ENCODE results near the gene MUC22.
A peak's percentile ranks its signal among the peaks of the same experiment; 100 is the strongest.
"Not testable (repeated sequence)": the region's sequence is repeated elsewhere in the genome, so short reads cannot be mapped to it uniquely, and the experiment has no call there.

MUC22 gene

DNA sequence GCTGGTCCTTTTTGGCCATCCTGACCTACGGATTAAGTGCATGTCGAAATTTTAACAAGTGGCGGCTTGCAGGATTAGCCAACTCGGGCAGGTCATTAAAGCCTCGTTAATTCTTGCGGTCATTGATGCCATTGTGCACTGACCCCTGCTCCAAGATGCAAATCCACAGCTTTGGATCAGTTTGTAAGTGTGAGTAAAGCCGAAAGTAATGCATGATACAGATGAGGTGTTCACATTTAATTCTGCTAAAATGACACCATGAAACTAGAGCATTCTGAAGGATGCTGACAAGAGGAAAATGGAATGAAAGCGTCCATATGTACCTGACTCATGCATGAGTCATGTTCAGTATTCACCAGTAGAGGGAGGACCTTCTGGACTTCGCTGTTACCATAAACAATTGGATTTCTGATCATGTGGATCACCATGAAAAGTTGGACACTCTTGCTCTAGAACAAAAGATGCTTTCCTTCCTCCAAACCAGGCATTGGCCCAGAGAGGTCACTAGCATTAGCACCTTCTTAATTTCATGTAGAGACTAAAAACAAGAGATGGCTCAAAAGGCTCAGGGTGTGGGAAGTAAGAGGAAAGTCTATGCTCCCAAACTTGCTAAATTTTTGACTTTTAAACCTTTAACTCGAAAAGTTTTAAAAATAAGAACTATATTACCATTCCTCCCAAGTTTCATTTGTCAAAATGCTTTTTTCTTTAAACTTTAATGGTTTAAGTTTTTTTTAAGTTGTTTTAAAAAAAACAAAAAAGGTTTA, 48.0 kb downstream of the MUC22 start:
- Histone ChIP-seq H2AFZ (ENCODE audit: low read depth, low read length) (peak overlapping the region; percentile 12), H3K4me1 (ENCODE audit: insufficient read depth, low read length) (peaks cover 13% of the 10 kb centered on the region), H3K27me3 (ENCODE audit: insufficient read depth, low read length) (peaks cover 7% of the 10 kb centered on the region), H3K9me3 (ENCODE audit: low read length) (no peaks in the 10 kb centered on the region), H3K36me3 (ENCODE audit: insufficient read depth, low read length) (no peaks in the 10 kb centered on the region), H3K4me3 (ENCODE audit: low read length) (no peak overlapping the region)

DNA sequence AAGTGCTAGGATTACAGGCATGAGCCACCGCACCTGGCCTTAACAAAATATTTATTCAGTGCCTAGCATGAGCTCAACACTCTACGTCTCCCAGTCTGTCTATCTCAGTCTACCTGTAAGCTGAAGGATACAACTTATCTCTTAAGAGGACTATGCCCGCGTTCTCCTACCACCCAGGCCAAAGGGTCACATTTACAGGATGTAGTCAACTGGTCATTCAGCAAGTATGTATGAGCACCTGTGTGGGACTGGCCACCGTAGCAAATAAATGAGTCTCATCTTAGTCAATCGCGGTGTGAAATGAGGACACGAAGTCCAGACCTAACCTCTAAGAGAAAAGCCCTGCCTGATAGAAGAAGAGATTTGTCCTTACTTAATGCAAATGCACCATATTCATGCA, 49.9 kb downstream of the MUC22 start:
- H2AFZ ChIP-seq (ENCODE audit: low read depth, low read length): no peak overlapping the region
- peaks cover 13% of the 10 kb centered on the region for H3K4me1 ChIP-seq (ENCODE audit: insufficient read depth, low read length)

DNA sequence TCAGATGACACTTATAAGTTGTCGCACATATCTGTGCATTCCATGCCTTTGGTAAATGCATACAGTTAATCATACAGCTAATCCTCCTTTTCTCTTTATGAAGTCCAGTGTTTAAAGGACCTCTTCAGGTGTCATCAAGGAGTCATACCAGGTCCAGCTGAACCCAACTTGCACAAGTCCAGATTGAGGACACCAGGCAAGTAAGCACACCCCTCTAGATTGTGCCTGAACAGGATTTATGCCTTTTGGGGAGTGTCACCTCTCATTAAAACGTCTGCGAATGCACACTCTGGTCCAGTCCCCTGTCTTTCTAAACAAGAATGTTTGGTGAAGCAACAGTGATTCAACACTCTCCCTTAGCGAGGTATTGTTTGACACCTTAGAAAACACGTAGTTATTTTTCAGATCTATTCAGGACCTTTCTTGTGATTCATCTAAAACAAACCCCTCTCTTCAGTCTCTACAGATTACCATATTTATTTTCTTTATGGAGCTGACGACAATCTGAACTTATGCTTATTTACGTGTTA, 53.7 kb downstream of the MUC22 start:
- Histone ChIP-seq H3K9me3 (ENCODE audit: low read length) (no peaks in the 10 kb centered on the region), H3K36me3 (ENCODE audit: insufficient read depth, low read length) (no peaks in the 10 kb centered on the region), H2AFZ (ENCODE audit: low read depth, low read length) (no peak overlapping the region), H3K4me3 (ENCODE audit: low read length) (no peak overlapping the region), H3K27me3 (ENCODE audit: insufficient read depth, low read length) (no peaks in the 10 kb centered on the region), H3K4me1 (ENCODE audit: insufficient read depth, low read length) (peaks cover 7% of the 10 kb centered on the region)

More for the DNA sequence above, 49.9 kb downstream of the MUC22 start:
- Histone ChIP-seq H3K9me3 (ENCODE audit: low read length) (no peaks in the 10 kb centered on the region), H3K27me3 (ENCODE audit: insufficient read depth, low read length) (no peaks in the 10 kb centered on the region), H3K36me3 (ENCODE audit: insufficient read depth, low read length) (no peaks in the 10 kb centered on the region), H3K4me3 (ENCODE audit: low read length) (no peak overlapping the region)

DNA sequence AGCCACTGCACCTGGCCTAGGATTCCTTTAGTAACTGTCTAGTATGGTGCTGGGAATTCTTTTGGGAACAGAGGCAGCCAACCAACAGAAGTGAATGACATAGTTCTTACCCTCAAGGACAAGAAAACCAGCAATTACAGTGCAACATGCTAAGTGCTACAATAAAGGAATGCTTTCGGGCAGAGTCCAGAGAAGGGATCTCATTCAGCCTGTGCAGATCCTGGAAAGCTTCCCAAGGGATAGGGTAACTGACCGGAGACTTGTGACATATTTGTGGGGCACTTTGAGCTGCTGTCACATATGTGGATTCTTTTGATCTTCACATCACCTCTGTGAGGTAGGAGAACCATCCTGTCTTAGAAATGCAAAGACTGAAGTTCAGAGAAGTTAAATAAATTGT, 55.3 kb downstream of the MUC22 start:
- no peaks in the 10 kb centered on the region for H3K9me3 ChIP-seq (ENCODE audit: low read length)
- H3K4me1 ChIP-seq (ENCODE audit: insufficient read depth, low read length): peaks cover 21% of the 10 kb centered on the region
- H3K36me3 ChIP-seq (ENCODE audit: insufficient read depth, low read length): no peaks in the 10 kb centered on the region
- no peak overlapping the region for H2AFZ ChIP-seq (ENCODE audit: low read depth, low read length)
- H3K4me3 ChIP-seq (ENCODE audit: low read length): no peak overlapping the region
- no peaks in the 10 kb centered on the region for H3K27me3 ChIP-seq (ENCODE audit: insufficient read depth, low read length)

- H3K4me3 ChIP-seq (ENCODE audit: low read length); H2AFZ ChIP-seq (ENCODE audit: low read depth, low read length); H3K9me3 ChIP-seq (ENCODE audit: low read length); H3K36me3 ChIP-seq (ENCODE audit: insufficient read depth, low read length); H3K27me3 ChIP-seq (ENCODE audit: insufficient read depth, low read length): not testable (repeated sequence)
- H3K4me1 ChIP-seq (ENCODE audit: insufficient read depth, low read length): peaks cover 25% of the 10 kb centered on the region
Measured at GRCh38 chr6:31067028-31067427, 56.8 kb downstream of the MUC22 start.

- not testable (repeated sequence) for H2AFZ ChIP-seq (ENCODE audit: low read depth, low read length); H3K4me3 ChIP-seq (ENCODE audit: low read length); H3K27me3 ChIP-seq (ENCODE audit: insufficient read depth, low read length); H3K36me3 ChIP-seq (ENCODE audit: insufficient read depth, low read length); H3K9me3 ChIP-seq (ENCODE audit: low read length)
- peaks cover 32% of the 10 kb centered on the region for H3K4me1 ChIP-seq (ENCODE audit: insufficient read depth, low read length)
Measured at GRCh38 chr6:31067891-31068668, 57.8 kb downstream of the MUC22 start.

DNA sequence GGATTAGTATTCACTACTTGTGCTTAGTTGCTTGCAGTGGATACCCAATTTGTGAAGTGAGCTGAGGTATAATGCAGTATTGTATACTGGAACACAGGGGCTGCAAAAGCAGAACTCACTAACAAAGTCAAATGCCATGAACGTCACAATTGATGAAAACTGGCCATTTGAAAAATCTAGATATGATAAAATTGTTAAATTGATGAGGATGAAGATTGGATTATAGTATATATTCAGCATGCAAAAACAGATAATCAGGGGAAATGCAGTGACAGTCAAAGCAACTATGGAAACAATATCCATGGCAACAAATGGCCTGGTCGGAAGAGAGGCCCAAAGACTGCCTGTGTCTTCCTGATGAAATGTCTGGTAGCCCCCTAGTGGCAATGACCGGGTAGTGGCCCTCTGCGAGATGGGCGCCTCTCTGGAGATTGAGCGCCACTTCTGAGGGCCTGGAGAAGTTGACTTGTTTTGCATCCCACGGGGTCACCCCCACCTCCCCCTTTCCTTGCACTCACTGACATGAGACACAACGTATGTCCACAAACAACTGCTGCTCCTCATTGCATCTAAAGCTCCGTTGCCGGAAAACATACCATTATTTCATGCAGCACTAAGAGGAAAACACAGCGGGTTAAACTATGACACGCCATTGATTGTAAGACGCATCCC, 58.5 kb downstream of the MUC22 start:
- H2AFZ ChIP-seq (ENCODE audit: low read depth, low read length): no peak overlapping the region
- no peaks in the 10 kb centered on the region for H3K9me3 ChIP-seq (ENCODE audit: low read length)
- no peak overlapping the region for H3K4me3 ChIP-seq (ENCODE audit: low read length)
- H3K36me3 ChIP-seq (ENCODE audit: insufficient read depth, low read length): no peaks in the 10 kb centered on the region
- peaks cover 32% of the 10 kb centered on the region for H3K4me1 ChIP-seq (ENCODE audit: insufficient read depth, low read length)
- H3K27me3 ChIP-seq (ENCODE audit: insufficient read depth, low read length): no peaks in the 10 kb centered on the region

- Histone ChIP-seq H3K9me3 (ENCODE audit: low read length) (no peaks in the 10 kb centered on the region), H3K36me3 (ENCODE audit: insufficient read depth, low read length) (no peaks in the 10 kb centered on the region), H3K4me1 (ENCODE audit: insufficient read depth, low read length) (peaks cover 32% of the 10 kb centered on the region), H3K4me3 (ENCODE audit: low read length) (no peak overlapping the region), H3K27me3 (ENCODE audit: insufficient read depth, low read length) (no peaks in the 10 kb centered on the region), H2AFZ (ENCODE audit: low read depth, low read length) (no peak overlapping the region)
Measured at GRCh38 chr6:31070711-31071197, 60.5 kb downstream of the MUC22 start.

DNA sequence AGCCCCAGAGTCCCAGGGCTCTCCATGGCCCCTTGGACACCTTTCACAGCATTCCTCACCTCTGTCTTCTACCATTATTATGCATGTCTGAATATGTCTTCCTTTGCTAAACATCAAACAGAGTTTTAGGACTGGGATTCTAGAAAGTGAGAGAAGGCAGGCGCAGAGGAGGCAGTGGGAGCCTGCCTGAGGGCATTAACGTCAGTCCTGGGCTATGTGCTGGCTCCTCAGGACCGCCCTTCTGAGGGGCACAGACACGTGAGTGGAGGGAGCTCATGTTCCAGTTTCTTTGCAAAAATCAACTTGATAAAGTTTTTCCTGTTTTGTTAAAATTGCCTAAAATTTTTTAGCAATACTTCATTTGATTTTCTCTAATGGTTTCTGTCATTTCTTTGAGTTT, 64.1 kb downstream of the MUC22 start:
- Histone ChIP-seq H3K4me3 (ENCODE audit: low read length) (no peak overlapping the region), H3K27me3 (ENCODE audit: insufficient read depth, low read length) (peaks cover 2% of the 10 kb centered on the region), H3K4me1 (ENCODE audit: insufficient read depth, low read length) (peaks cover 23% of the 10 kb centered on the region), H3K9me3 (ENCODE audit: low read length) (no peaks in the 10 kb centered on the region), H2AFZ (ENCODE audit: low read depth, low read length) (no peak overlapping the region), H3K36me3 (ENCODE audit: insufficient read depth, low read length) (no peaks in the 10 kb centered on the region)

GRCh38 chr6:31075528-31075927, 65.3 kb downstream of the MUC22 start:
- no peaks in the 10 kb centered on the region for H3K9me3 ChIP-seq (ENCODE audit: low read length)

DNA sequence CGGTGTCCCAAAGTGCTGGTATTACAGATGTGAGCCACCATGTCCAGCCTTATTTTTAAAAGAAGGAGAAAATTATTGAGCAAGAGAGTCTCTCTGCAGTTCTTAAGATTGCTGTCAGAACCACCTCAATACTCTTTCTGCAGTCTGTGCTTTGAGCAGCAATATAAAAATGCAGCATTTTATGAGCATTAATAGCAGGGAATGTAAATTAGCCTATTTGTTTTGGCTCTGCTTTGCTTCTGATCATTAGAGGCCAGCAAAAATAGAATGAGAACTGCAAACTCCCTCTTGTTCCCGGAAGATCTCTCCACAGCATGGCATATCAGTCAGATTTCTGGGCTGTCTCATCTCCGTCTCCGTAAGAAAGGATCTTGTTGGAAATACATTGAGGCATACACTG, 66.3 kb downstream of the MUC22 start:
- no peaks in the 10 kb centered on the region for H3K9me3 ChIP-seq (ENCODE audit: low read length)
- H3K4me3 ChIP-seq (ENCODE audit: low read length): no peak overlapping the region
- peaks cover 2% of the 10 kb centered on the region for H3K27me3 ChIP-seq (ENCODE audit: insufficient read depth, low read length)

More at GRCh38 chr6:31075528-31075927, 65.3 kb downstream of the MUC22 start:
- H3K27me3 ChIP-seq (ENCODE audit: insufficient read depth, low read length): peaks cover 2% of the 10 kb centered on the region
- H3K36me3 ChIP-seq (ENCODE audit: insufficient read depth, low read length): no peaks in the 10 kb centered on the region
- H2AFZ ChIP-seq (ENCODE audit: low read depth, low read length): no peak overlapping the region
- H3K4me1 ChIP-seq (ENCODE audit: insufficient read depth, low read length): peaks cover 15% of the 10 kb centered on the region
- H3K4me3 ChIP-seq (ENCODE audit: low read length): no peak overlapping the region

DNA sequence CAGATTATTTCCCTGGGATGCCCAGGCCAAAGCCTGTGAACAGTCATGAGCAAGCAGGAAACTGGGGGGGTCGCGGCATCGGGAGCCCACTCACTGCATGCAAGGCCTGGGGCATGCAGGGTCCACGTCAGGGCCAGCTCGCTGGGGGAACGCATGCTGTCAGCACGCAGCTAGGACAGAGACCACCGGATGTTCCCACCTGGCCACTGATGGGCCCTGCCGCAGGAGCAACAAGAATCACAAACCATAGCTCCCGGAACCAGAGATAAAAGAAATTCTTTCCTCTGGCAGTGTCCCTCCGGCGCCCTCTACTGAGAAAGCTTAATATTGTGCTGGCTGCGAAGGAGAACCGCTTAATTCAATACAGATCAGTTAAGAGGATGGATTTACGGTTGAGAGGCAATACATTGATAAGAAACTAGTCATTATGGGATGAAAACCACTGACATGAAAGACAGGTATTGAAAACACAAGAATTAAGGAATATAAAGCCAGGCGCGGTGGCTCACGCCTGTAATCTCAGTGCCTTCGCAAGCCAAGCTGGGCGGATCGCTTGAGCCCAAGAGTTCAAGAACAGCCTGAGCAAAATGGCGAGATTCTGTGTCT, 69.5 kb downstream of the MUC22 start:
- Histone ChIP-seq H3K4me3 (ENCODE audit: low read length) (peak overlapping the region; percentile 20), H3K9me3 (ENCODE audit: low read length) (no peaks in the 10 kb centered on the region)

More for the DNA sequence above, 66.3 kb downstream of the MUC22 start:
- peaks cover 11% of the 10 kb centered on the region for H3K4me1 ChIP-seq (ENCODE audit: insufficient read depth, low read length)
- H2AFZ ChIP-seq (ENCODE audit: low read depth, low read length): no peak overlapping the region
- H3K36me3 ChIP-seq (ENCODE audit: insufficient read depth, low read length): no peaks in the 10 kb centered on the region

More for the DNA sequence above, 69.5 kb downstream of the MUC22 start:
- H2AFZ ChIP-seq (ENCODE audit: low read depth, low read length): peak overlapping the region; percentile 18
- no peaks in the 10 kb centered on the region for H3K36me3 ChIP-seq (ENCODE audit: insufficient read depth, low read length)
- peaks cover 3% of the 10 kb centered on the region for H3K4me1 ChIP-seq (ENCODE audit: insufficient read depth, low read length)
- H3K27me3 ChIP-seq (ENCODE audit: insufficient read depth, low read length): peaks cover 2% of the 10 kb centered on the region

All from neuron (in vitro differentiated cells).